Measurements from ENCODE around the gene THADA.

THADA gene

GRCh38 chr2:43444989-43445645 lies 150.7 kb downstream of the THADA start:
- no peaks in the 10 kb centered on the region for H3K9me3 ChIP-seq (ENCODE audit: low read length)
- H3K4me1 ChIP-seq (ENCODE audit: insufficient read depth, low read length, severe bottlenecking): no peaks in the 10 kb centered on the region
- H3K4me3 ChIP-seq (ENCODE audit: low read depth, low read length, poor library complexity, severe bottlenecking): no peak overlapping the region
- H3K36me3 ChIP-seq (ENCODE audit: insufficient read depth, low read length): no peaks in the 10 kb centered on the region
- H4K20me1 ChIP-seq (ENCODE audit: insufficient read depth, low read length): no peaks in the 10 kb centered on the region
- H3K79me2 ChIP-seq (ENCODE audit: insufficient read depth, low read length): no peaks in the 10 kb centered on the region
- no peak overlapping the region for H2AFZ ChIP-seq (ENCODE audit: low read length)
- no peak overlapping the region for H3K27ac ChIP-seq (ENCODE audit: low read depth, low read length, poor library complexity, severe bottlenecking)
- TF ChIP-seq EZH2 (IDR thresholded peaks at IDR 0.05; ENCODE audit: borderline replicate concordance, low read length) (no peak), CTCF (IDR thresholded peaks at IDR 0.05; ENCODE audit: low read length) (no peak)
- no peaks in the 10 kb centered on the region for H3K27me3 ChIP-seq (ENCODE audit: insufficient read depth, low read length)
- H3F3A ChIP-seq (ENCODE audit: insufficient read depth, low read length): no peaks in the 10 kb centered on the region; the same call in 1 of the 2 replicates
- H3K9me2 ChIP-seq (ENCODE audit: low read depth, low read length): no peaks in the 10 kb centered on the region
- H3K4me2 ChIP-seq (ENCODE audit: low read length): no peak overlapping the region
- no peak overlapping the region for H3K9ac ChIP-seq (ENCODE audit: low read length)

- Histone ChIP-seq H3K4me1 (ENCODE audit: insufficient read depth, low read length, severe bottlenecking) (no peaks in the 10 kb centered on the region), H3K36me3 (ENCODE audit: insufficient read depth, low read length) (no peaks in the 10 kb centered on the region), H2AFZ (ENCODE audit: low read length) (no peak overlapping the region), H3K9me3 (ENCODE audit: low read length) (no peaks in the 10 kb centered on the region), H3K4me3 (ENCODE audit: low read depth, low read length, poor library complexity, severe bottlenecking) (no peak overlapping the region), H4K20me1 (ENCODE audit: insufficient read depth, low read length) (no peaks in the 10 kb centered on the region), H3K27me3 (ENCODE audit: insufficient read depth, low read length) (no peaks in the 10 kb centered on the region), H3K27ac (ENCODE audit: low read depth, low read length, poor library complexity, severe bottlenecking) (no peak overlapping the region), H3F3A (ENCODE audit: insufficient read depth, low read length) (no peaks in the 10 kb centered on the region), H3K9ac (ENCODE audit: low read length) (no peak overlapping the region), H3K79me2 (ENCODE audit: insufficient read depth, low read length) (no peaks in the 10 kb centered on the region), H3K4me2 (ENCODE audit: low read length) (no peak overlapping the region), H3K9me2 (ENCODE audit: low read depth, low read length) (no peaks in the 10 kb centered on the region)
- no peak for TF ChIP-seq EZH2 (IDR thresholded peaks at IDR 0.05; ENCODE audit: borderline replicate concordance, low read length)
- no peak for TF ChIP-seq CTCF (IDR thresholded peaks at IDR 0.05; ENCODE audit: low read length)
Measured at GRCh38 chr2:43443282-43443681, 152.6 kb downstream of the THADA start.

GRCh38 chr2:43441195-43441594 lies 154.6 kb downstream of the THADA start:
- Histone ChIP-seq H3K4me2 (ENCODE audit: low read length) (no peak overlapping the region), H3K27me3 (ENCODE audit: insufficient read depth, low read length) (no peaks in the 10 kb centered on the region), H3K4me1 (ENCODE audit: insufficient read depth, low read length, severe bottlenecking) (no peaks in the 10 kb centered on the region), H4K20me1 (ENCODE audit: insufficient read depth, low read length) (no peaks in the 10 kb centered on the region), H3K4me3 (ENCODE audit: low read depth, low read length, poor library complexity, severe bottlenecking) (no peak overlapping the region), H2AFZ (ENCODE audit: low read length) (no peak overlapping the region), H3K9me2 (ENCODE audit: low read depth, low read length) (no peaks in the 10 kb centered on the region), H3F3A (ENCODE audit: insufficient read depth, low read length) (no peaks in the 10 kb centered on the region), H3K9ac (ENCODE audit: low read length) (no peak overlapping the region), H3K36me3 (ENCODE audit: insufficient read depth, low read length) (no peaks in the 10 kb centered on the region), H3K27ac (ENCODE audit: low read depth, low read length, poor library complexity, severe bottlenecking) (no peak overlapping the region), H3K9me3 (ENCODE audit: low read length) (no peaks in the 10 kb centered on the region), H3K79me2 (ENCODE audit: insufficient read depth, low read length) (no peaks in the 10 kb centered on the region)
- no peak for TF ChIP-seq EZH2 (IDR thresholded peaks at IDR 0.05; ENCODE audit: borderline replicate concordance, low read length)
- no peak for TF ChIP-seq CTCF (IDR thresholded peaks at IDR 0.05; ENCODE audit: low read length)
